Middle frontal gyrus (tissue), 1 donor: ENCODE data around the gene TMEM270.

ENCODE experiments used
- DNase-seq: peaks from one replicate; pipeline ENCODE4 v3.0.0-alpha.2; 2015; ENCODE audit warnings: low spot score; ENCODE audit errors: extremely low spot score

Gene TMEM270

GRCh38 chr7:73885433-73885974 is 24.5 kb downstream of the TMEM270 start:
- DNase-seq: no peak

DNA sequence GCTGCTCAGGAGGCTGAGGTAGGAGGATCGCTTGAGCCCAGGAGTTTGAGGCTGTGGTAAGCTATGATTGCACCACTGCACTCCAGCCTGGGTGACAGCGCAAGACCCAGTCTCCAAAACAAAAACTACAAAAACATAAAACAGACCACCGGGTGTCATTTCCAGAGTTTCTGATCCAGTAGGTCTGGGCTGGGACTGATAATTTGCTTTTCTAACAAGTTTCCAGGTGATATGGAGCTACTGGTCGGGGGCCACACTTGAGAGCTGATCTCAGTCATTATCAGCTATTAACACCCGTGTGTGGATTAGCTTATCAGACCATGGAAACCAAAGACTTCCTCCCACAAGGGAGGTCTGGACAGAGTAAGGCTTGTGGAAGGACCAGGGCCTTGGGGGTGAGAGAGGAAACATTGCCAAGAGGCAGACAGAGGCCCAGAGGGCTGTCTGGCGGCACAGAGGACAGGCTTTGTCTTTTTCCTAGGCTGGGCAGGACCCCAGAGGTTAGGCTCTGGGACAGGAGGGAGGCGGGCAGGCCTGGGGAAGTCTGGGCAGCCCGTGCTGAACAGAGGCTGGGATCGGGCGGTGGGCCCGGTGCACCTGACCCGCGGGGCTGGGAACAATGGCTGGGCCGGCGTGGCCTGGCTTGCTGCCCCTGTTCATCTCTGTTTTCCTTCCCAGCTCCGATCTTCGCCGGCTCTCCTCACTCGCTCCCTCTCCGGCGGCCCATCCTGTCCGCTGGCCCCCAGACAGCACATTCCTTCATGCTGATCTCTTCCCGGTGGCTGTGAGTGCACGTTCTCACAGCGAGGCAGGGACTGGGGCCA is 25.2 kb downstream of the TMEM270 start:
- DNase-seq: no peak

GRCh38 chr7:73887762-73888161 is 26.8 kb downstream of the TMEM270 start:
- no peak for DNase-seq

GRCh38 chr7:73888959-73889358 is 28.0 kb downstream of the TMEM270 start:
- DNase-seq: no peak

DNA sequence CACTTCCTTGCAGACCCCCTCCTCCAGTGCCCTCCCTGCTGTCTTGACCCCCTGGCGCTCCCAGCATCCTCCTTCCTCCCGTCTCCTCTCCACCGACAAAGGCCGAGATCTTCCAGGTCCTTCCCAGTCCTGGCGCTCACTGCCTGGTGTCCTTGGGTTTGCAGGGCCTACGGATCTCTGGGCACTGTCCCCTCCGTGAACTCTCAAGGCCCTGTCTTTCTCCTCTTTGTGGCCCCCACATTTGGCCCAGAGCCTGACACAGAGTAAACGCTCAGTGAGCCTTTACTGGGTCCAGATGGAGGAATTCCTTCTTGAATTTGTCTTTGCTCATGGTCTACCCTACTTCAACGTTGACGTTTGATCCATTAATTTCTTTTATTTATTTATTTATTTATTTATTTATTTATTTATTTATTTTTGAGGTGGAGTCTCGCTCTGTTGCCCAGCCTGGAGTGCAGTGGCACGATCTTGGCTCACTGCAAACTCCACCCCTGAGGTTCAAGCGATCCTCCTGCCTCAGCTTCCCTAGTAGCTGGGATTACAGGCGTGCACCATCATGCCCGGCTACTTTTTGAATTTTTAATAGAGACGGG is 29.7 kb downstream of the TMEM270 start:
- no peak for DNase-seq

DNA sequence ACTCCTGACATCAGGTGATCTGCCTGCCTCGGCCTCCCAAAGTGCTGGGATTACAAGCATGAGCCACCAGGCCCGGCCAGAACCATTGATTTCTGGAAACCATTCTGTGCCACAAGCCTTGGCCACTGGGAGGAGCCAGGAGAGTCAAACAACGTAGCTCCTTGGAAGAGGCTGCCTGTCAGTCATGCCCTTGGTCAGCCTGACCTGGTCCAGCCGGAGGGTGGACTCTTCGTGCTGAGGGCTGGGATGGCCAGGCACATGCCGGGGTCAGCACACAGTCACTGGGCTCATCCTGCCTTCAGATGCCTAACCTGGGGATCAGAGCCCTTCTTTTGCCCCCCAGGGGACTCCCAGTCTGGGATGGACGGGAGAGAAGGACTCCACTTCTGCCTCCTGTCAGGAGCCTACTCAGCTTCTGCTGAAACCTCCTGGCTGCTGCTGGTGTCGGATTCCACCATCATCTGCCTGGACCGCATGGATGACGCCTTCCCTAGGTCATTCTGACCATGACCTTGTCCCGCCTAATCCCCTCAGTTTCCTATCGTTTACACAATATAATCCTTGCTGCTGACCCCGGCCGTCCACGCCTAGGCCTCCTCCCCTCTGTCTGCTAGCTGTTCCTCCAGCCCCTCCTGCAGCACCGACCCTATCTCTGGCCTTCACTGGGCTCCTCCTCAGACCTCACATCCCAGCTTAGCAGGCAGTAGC is 30.4 kb downstream of the TMEM270 start:
- no peak for DNase-seq

DNA sequence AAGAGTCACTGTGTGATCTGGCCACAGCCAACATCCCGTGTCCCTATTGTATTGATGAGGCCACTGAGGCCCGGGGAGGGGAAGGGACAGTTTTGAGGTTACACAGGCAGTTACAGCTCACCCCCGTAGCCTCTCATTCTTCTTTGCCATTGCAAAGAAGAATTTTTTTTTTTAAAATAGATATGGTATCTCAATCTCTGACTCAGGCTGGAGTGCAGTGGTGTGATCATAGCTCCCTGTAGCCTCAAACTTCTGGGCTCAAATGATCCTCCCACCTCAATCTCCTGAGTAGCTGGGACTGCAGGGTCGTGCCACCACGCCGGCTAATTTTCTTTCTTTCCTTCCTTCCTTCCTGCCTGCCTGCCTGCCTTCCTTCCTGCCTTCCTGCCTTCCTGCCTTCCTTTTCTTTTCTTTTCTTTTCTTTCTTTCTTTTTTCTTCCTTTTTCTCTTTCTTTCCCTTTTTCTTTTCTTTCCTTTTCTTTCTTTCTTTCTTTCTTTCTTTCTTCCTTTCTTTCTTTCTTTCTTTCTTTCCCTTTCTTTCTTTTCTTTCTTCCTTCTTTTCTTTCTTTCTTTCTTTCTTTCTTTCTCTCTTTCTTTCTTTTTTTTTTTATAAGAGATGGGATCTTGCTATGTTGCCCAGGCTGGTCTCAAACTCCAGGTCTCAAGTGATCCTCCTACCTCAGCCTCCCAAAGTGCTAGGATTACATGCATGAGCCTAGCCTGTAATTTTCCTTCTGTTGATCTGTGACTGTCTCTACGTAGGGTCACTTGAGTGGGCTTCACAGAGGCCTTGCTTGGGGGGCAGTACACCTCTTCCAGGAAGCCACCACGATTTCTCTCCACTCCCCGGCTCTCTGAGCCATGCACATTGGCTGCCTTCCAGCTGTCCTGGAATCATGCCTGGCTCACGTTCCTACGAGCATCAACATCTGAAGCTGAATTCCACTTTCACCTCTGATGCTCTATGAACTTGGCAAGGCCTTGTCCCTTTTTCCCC is 31.3 kb downstream of the TMEM270 start:
- DNase-seq: no peak

GRCh38 chr7:73893342-73894101 is 32.6 kb downstream of the TMEM270 start:
- no peak for DNase-seq

DNA sequence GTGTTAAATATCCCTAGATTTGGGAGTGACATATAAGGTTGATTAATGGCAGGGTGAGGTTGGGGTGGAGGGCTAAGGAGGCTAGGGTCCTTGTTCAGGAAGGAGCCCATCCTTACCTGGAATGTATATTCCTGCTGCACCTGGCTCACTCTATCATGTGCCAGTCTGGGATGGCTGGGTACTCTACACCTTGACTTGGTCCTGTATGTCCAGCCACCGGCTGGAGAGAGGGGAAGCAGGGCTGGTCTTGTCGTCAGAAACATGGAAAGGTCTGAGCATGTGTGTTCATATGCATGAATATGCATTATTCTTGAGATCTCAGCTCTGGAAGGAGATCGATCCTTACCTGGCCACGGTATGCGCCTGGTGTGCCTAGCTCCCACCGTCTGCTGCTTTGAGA is 33.2 kb downstream of the TMEM270 start:
- DNase-seq: no peak

GRCh38 chr7:73894733-73895551 is 34.0 kb downstream of the TMEM270 start:
- DNase-seq: no peak

- no peak for DNase-seq
These were observed 34.7 kb downstream of the TMEM270 start for GRCh38 chr7:73895626-73896025.

DNA sequence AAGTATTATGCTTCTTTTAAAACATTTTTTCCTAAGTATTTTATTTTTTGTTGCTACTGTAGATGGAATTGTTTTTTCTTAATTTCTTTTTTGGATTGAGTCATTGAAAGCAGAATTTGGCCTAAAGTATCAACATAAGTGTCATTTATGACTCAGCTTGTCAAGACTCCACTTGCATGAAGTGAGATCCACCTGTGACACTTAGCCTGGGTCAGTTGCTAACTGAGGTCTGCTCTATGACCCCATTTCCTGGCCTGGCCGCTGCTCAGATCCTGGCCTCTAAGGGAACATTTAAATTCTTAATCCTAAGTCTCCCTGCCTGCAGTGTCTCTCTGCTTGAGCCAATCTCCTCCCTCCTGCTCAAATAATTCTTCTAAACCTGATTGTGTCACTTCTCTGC is 35.5 kb downstream of the TMEM270 start:
- DNase-seq: no peak

DNA sequence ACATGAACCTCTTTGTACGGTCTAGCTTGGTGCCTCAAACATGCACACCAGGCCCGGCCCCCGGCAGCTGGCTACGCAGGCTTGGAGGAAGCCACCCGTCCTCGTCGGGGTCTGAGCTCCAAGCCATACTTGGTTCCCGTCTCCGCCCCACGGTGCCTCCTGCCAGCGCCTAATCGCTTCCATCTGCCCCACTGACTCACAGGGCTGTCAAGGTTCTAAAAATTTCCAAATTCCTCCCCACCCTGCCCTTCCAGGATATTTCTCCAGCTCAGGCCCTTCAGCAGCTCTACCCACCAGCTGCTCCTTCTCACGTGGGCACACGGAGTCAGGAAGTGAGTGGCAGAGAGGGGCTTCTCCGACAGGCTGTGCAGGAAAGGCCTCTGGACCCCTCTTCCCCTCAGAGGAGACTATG is 38.8 kb downstream of the TMEM270 start:
- DNase-seq: no peak

DNA sequence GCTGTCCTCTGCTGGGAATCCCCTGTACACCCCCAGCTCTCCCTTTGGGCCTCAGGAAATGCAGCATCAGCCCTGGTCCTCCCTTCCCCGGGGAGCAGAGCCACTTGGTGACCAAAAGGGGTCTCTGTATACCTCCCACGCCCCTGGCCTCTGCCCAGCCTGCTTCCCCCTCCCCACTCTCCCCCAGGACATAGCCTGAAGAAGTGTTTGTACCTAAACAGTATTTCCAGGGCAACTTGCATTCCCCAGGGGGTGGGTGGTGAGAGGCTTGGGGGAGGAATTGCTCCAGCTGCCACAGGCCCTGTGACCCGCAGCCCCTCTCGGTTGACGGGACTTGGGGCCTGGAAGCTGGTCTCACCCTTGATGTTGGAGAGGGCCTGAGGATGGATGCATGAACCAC is 39.3 kb downstream of the TMEM270 start:
- no peak for DNase-seq

- DNase-seq: no peak
These were observed 40.4 kb downstream of the TMEM270 start for GRCh38 chr7:73901231-73901822.

GRCh38 chr7:73901823-73902597 is 41.1 kb downstream of the TMEM270 start:
- no peak for DNase-seq

GRCh38 chr7:73903321-73904218 is 42.6 kb downstream of the TMEM270 start:
- no peak for DNase-seq
